Measurements from ENCODE around the gene RNASEH2B. TPM values are rescaled to one million over a fixed set of nuclear protein-coding genes. Genes with fewer than 3 reads are reported as not detected.

RNASEH2B gene
- total RNA-seq, 8 experiments from 2014 or later: 24.0 to 57.7 (median 35.1) TPM

- no peak for ATAC-seq (replicated peaks in 6 of 8)
- H3K4me1 ChIP-seq (replicated peaks in 1 of 2): peaks cover 5 to 8% of the 10 kb centered on the region in 2 donors
- WGBS, 10 experiments: 63 to 100% (median 97%) methylated on average over 1 to 4 of the region's 4 CpGs
- in situ Hi-C loops (cut with MboI; ENCODE audit: low pct_unique_long_range_greater_than_20kb in 2 of 9, low sequenced_read_pairs in 9 of 9, unreplicated experiment in 9 of 9): no loop called here
- H3K27ac ChIP-seq: no peak overlapping the region
- no peak overlapping the region for H3K4me3 ChIP-seq
These were observed 45.6 kb downstream of the RNASEH2B start for GRCh38 chr13:50955241-50955640.

- Histone ChIP-seq H3K4me3 (no peak overlapping the region), H3K4me1 (replicated peaks in 1 of 2) (peaks cover 5 to 8% of the 10 kb centered on the region in 2 donors), H3K27ac (no peak overlapping the region)
- 43 to 75% (median 53%) methylated on average over 1 of the region's 1 CpG; no CpG with 5 or more reads in 6 of the 10 experiments for WGBS, 10 experiments
- in situ Hi-C loops (cut with MboI; ENCODE audit: low pct_unique_long_range_greater_than_20kb in 2 of 9, low sequenced_read_pairs in 9 of 9, unreplicated experiment in 9 of 9): no loop called here
- peak in 6 of 8 experiments; percentile 24 to 66 (median 64) for ATAC-seq (replicated peaks in 6 of 8)
These were observed 46.2 kb downstream of the RNASEH2B start for GRCh38 chr13:50955798-50956197.

GRCh38 chr13:50957620-50958019 is 48.0 kb downstream of the RNASEH2B start:
- Histone ChIP-seq H3K4me3 (no peak overlapping the region), H3K27ac (no peak overlapping the region), H3K4me1 (replicated peaks in 1 of 2) (peaks cover 5 to 8% of the 10 kb centered on the region in 2 donors)
- WGBS, 10 experiments: 50 to 100% (median 79%) methylated on average over 1 to 2 of the region's 2 CpGs
- ATAC-seq (replicated peaks in 6 of 8): no peak
- in situ Hi-C loops (cut with MboI; ENCODE audit: low pct_unique_long_range_greater_than_20kb in 2 of 9, low sequenced_read_pairs in 9 of 9, unreplicated experiment in 9 of 9): no loop called here

- H3K4me3 ChIP-seq: no peak overlapping the region
- ATAC-seq (replicated peaks in 6 of 8): peak in 3 of 8 experiments; percentile 24 to 53 (median 50)
- no peak overlapping the region for H3K27ac ChIP-seq
- no peaks in the 10 kb centered on the region for H3K4me1 ChIP-seq (replicated peaks in 1 of 2)
- in situ Hi-C loops (cut with MboI; ENCODE audit: low pct_unique_long_range_greater_than_20kb in 2 of 9, low sequenced_read_pairs in 9 of 9, unreplicated experiment in 9 of 9): no loop called here
- 68 to 100% (median 82%) methylated on average over 1 to 9 of the region's 11 CpGs for WGBS, 10 experiments
These were observed 60.1 kb downstream of the RNASEH2B start for GRCh38 chr13:50969691-50970090.

- no peak overlapping the region for H3K27ac ChIP-seq
- in situ Hi-C loops (cut with MboI; ENCODE audit: low pct_unique_long_range_greater_than_20kb in 2 of 9, low sequenced_read_pairs in 9 of 9, unreplicated experiment in 9 of 9): no loop called here
- H3K4me1 ChIP-seq (replicated peaks in 1 of 2): no peaks in the 10 kb centered on the region
- no peak for ATAC-seq (replicated peaks in 6 of 8)
- no peak overlapping the region for H3K4me3 ChIP-seq
- WGBS, 10 experiments: 67 to 100% (median 94%) methylated on average over 1 to 2 of the region's 2 CpGs; no CpG with 5 or more reads in 2 of the 10 experiments
These were observed 61.4 kb downstream of the RNASEH2B start for GRCh38 chr13:50970956-50971355.

- H3K27ac ChIP-seq: no peak overlapping the region
- H3K4me3 ChIP-seq: no peak overlapping the region
- 80 to 100% (median 95%) methylated on average over 1 to 3 of the region's 3 CpGs; no CpG with 5 or more reads in 1 of the 10 experiments for WGBS, 10 experiments
- ATAC-seq (replicated peaks in 6 of 8): no peak
- in situ Hi-C loops (cut with MboI; ENCODE audit: low pct_unique_long_range_greater_than_20kb in 2 of 9, low sequenced_read_pairs in 9 of 9, unreplicated experiment in 9 of 9): no loop called here
- H3K4me1 ChIP-seq (replicated peaks in 1 of 2): no peaks in the 10 kb centered on the region
These were observed 64.7 kb downstream of the RNASEH2B start for GRCh38 chr13:50974268-50974667.

- H3K4me1 ChIP-seq (replicated peaks in 1 of 2): no peaks in the 10 kb centered on the region
- no peak overlapping the region for H3K27ac ChIP-seq
- in situ Hi-C loops (cut with MboI; ENCODE audit: low pct_unique_long_range_greater_than_20kb in 2 of 9, low sequenced_read_pairs in 9 of 9, unreplicated experiment in 9 of 9): no loop called here
- no peak overlapping the region for H3K4me3 ChIP-seq
- peak in 2 of 8 experiments; percentile 31 to 45 for ATAC-seq (replicated peaks in 6 of 8)
These were observed 69.6 kb downstream of the RNASEH2B start for GRCh38 chr13:50979187-50979586.

- Histone ChIP-seq H3K27ac (no peak overlapping the region), H3K4me1 (replicated peaks in 1 of 2) (no peaks in the 10 kb centered on the region), H3K4me3 (no peak overlapping the region)
- WGBS, 10 experiments: 67 to 100% (median 100%) methylated on average over 1 to 3 of the region's 4 CpGs; no CpG with 5 or more reads in 1 of the 10 experiments
- ATAC-seq (replicated peaks in 6 of 8): no peak
- in situ Hi-C loops (cut with MboI; ENCODE audit: low pct_unique_long_range_greater_than_20kb in 2 of 9, low sequenced_read_pairs in 9 of 9, unreplicated experiment in 9 of 9): no loop called here
These were observed 72.1 kb downstream of the RNASEH2B start for GRCh38 chr13:50981686-50982085.

- H3K27ac ChIP-seq: no peak overlapping the region
- H3K4me1 ChIP-seq (replicated peaks in 1 of 2): peaks cover 16 to 33% of the 10 kb centered on the region in 2 donors
- in situ Hi-C loops (cut with MboI; ENCODE audit: low pct_unique_long_range_greater_than_20kb in 2 of 9, low sequenced_read_pairs in 9 of 9, unreplicated experiment in 9 of 9): no loop called here
- WGBS, 10 experiments: 0 to 82% (median 42%) methylated on average over 1 to 6 of the region's 6 CpGs; no CpG with 5 or more reads in 2 of the 10 experiments
- peak in 1 of 8 experiments; percentile 34 for ATAC-seq (replicated peaks in 6 of 8)
- no peak overlapping the region for H3K4me3 ChIP-seq
These were observed 79.9 kb downstream of the RNASEH2B start for GRCh38 chr13:50989476-50989875.

- in situ Hi-C loops (cut with MboI; ENCODE audit: low pct_unique_long_range_greater_than_20kb in 2 of 9, low sequenced_read_pairs in 9 of 9, unreplicated experiment in 9 of 9): no loop called here
- Histone ChIP-seq H3K4me3 (peak overlapping the region in 3 of 5 donors; percentile 5 to 22 (median 17)), H3K4me1 (replicated peaks in 1 of 2) (peaks cover 22 to 33% of the 10 kb centered on the region in 2 donors), H3K27ac (peak overlapping the region in 1 of 2 donors; percentile 59)
- WGBS, 10 experiments: 0 to 63% (median 16%) methylated on average over 3 to 11 of the region's 11 CpGs; no CpG with 5 or more reads in 1 of the 10 experiments
- peak in 7 of 8 experiments; percentile 20 to 86 (median 75) for ATAC-seq (replicated peaks in 6 of 8)
These were observed 80.7 kb downstream of the RNASEH2B start for GRCh38 chr13:50990065-50990817.

- Histone ChIP-seq H3K4me3 (peak overlapping the region in 3 of 5 donors; percentile 5 to 22 (median 17)), H3K27ac (peak overlapping the region; percentile 49 to 59), H3K4me1 (replicated peaks in 1 of 2) (peaks cover 22 to 33% of the 10 kb centered on the region in 2 donors)
- WGBS, 10 experiments: 0 to 27% (median 9%) methylated on average over 3 to 11 of the region's 22 CpGs; no CpG with 5 or more reads in 1 of the 10 experiments
- peak; percentile 84 to 96 (median 89) for ATAC-seq (replicated peaks in 6 of 8)
- in situ Hi-C loops (cut with MboI; ENCODE audit: low pct_unique_long_range_greater_than_20kb in 2 of 9, low sequenced_read_pairs in 9 of 9, unreplicated experiment in 9 of 9): no loop called here
These were observed 81.4 kb downstream of the RNASEH2B start for GRCh38 chr13:50990818-50991506.

- ATAC-seq (replicated peaks in 6 of 8): peak in 1 of 8 experiments; percentile 18
- in situ Hi-C loops (cut with MboI; ENCODE audit: low pct_unique_long_range_greater_than_20kb in 2 of 9, low sequenced_read_pairs in 9 of 9, unreplicated experiment in 9 of 9): no loop called here
- Histone ChIP-seq H3K27ac (peak overlapping the region; percentile 49 to 59), H3K4me3 (no peak overlapping the region), H3K4me1 (replicated peaks in 1 of 2) (peaks cover 22 to 33% of the 10 kb centered on the region in 2 donors)
- 43 to 100% (median 74%) methylated on average over 1 to 2 of the region's 6 CpGs; no CpG with 5 or more reads in 5 of the 10 experiments for WGBS, 10 experiments
These were observed 82.3 kb downstream of the RNASEH2B start for GRCh38 chr13:50991579-50992521.

Data from motor neuron (in vitro differentiated cells).